Measurements from ENCODE around the gene WFDC1. TPM values are rescaled to one million over a fixed set of nuclear protein-coding genes. Genes with fewer than 3 reads are reported as not detected.
"Not testable (repeated sequence)": the region's sequence is repeated elsewhere in the genome, so short reads cannot be mapped to it uniquely, and the experiment has no call there.

The WFDC1 gene
- total RNA-seq, 2 experiments from 2014 or later = not detected

DNA sequence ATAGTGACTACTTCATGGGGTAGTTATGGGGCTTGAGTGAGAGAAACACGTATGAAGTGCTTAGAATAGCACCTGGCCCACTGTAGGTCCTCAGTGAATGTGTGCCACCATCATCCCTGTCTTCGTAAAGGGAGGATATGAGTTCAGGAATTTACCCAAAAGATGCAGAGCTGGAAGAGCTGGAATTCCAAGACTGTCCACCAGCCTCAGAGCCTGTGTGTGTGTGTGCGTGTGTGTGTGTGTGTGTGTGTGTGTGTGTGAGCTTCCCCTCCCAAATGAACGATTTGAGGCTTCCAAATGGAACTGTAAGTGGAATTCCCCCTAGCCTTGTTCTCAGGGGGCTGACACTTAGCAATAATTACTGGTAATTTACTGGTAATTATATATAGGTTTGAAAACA lies 27.3 kb downstream of the WFDC1 start:
- ChIA-PET CTCF (no interaction called here), POLR2A (no interaction called here)

DNA sequence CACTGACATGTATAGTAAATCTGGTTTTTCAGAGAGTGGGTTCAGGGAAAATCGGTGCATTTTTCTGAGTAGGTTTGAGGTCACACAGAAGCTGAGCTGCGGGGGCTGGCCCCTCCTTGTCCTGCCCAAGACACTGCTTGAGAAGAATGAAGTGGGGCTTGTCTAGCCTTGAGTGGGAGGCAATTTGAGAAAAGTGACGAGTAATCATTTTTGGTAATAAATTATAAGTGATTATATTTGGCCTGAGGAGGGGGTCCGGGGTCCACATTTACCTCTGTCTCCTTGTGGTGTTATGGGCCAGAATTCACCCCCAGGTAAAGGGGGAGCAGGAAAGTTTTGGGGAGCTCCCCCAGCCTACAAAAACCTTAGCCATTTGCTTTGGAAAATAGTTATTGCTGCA lies 28.1 kb downstream of the WFDC1 start:
- ChIA-PET CTCF (no interaction called here), POLR2A (no interaction called here)

DNA sequence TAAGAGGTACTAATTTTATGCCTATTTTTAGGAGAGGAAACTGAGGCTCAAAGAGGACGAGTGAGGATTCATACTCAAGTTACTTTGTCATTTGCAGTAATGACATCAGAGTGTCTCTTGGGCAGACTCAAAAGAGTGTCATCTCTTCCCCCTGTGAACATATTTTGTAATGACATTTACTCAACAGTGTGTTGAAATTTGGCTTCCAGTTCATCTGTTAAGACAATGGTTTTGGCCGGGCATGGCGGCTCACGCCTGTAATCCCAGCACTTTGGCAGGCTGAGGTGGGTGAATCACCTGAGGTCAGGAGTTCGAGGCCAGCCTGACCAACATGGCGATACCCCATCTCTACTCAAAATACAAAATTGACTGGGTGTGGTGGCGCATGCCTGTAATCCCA lies 28.9 kb downstream of the WFDC1 start:
- ChIA-PET POLR2A (no interaction called here), CTCF (no interaction called here)

DNA sequence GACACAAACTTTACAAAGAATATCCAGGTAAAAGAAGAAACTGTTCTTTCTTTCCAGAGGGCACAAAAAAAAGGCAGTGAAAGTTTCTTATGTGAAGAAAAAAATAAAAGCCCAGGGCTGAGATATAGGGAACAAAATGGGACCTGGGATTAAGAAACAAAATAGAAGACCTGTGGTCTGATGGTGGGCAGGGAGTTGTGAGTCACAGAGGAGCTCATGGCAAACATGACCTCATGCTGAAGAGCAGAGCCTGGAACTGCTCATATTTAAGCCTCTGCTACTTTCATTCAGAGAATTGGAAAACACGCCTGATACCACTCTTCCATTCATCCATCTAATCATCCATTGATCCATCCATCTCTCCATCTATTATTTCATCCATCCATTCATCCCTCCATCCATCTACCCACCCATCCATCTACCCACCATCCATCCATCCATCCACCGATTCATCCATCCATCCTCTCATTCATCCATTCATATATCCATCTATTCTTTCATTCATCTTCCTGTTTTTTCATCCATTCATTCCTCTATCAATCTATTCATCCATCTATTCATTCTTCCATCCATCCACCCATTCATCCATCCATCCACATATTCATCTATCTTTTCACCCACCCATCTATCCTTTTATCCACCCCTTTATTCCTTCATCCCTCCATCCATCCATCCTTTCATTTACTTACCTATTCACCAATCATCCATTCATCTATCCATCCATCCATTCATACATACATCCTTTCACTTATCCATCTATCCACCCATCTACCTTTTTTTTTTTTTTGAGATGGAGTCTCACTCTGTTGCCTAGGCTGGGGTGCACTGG lies 30.0 kb downstream of the WFDC1 start:
- ChIA-PET POLR2A (no interaction called here), CTCF (no interaction called here)

DNA sequence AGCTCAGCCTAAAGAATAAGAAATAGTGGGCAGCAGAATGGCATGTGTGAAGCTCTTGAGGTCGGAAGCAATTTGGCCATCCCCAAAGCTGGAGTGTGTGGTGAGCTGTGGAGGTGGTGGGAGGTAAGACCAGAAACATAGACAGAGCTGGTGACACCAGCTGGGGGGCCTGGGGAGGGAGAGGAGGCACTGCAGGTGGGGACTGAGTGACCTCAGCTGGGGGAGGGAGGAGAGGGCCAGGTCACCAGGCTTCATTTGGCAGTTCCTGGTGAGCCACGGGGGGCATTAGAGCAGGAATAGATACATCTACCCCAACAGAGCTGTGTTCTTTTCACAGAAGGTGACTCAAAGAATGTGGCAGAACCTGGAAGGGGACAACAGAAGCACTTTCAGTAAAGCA lies 31.9 kb downstream of the WFDC1 start:
- ChIA-PET CTCF (interaction anchor here (0.6 kb wide), 1 partner anchor 1216 kb away, joined by 3 read pairs; no protein-coding TSS in a partner anchor), POLR2A (no interaction called here)

DNA sequence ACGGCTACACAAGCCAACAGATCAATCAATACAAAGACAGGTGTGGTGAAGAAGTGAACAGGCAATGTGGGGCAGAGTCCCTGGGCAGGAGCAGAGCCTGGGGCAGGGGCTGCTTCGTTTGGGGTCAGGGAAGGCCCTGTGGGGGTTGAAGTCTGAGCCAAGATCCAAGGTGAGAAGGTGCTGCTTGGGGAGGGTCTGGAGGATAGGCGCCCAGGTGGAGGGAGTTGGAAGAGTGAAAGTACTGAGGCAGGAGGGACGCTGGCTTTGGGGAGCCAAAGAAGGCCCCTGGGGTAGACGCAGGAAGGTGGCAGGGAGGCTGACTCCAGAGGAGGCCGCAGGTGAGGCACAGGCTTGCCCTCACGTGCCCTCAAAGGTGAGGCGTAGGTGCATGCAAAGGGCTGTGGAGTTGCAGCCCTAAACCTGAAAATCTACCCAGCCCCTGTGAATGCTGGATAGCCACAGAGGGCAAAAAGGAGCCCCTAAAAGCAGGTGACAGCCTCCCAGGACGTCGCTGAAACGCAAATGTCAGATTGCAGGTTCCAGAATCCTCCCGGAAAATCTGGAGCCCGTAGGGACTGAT lies 33.3 kb downstream of the WFDC1 start:
- ChIA-PET CTCF (no interaction called here), POLR2A (no interaction called here)

DNA sequence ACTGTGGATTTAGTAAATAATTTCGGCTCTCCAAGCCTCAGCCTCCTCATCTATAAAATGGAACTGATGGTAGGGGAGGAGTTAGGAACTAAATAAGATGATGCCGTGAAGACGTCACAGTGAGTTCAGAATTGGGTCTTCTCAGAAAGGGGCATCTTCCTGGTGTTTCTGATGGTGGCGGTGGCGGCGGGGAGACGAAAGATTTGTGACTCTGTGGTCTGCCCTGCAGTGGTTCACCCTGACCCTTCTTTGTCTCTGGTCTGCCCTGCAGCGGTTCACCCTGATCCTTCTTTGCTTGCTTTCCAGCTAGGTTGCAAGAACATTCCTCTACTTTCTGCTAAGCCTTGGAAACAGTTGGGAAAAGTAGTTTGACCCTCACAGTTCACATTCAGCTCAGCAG lies 34.3 kb downstream of the WFDC1 start:
- POLR2A ChIA-PET = no interaction called here
- CTCF ChIA-PET = no interaction called here

DNA sequence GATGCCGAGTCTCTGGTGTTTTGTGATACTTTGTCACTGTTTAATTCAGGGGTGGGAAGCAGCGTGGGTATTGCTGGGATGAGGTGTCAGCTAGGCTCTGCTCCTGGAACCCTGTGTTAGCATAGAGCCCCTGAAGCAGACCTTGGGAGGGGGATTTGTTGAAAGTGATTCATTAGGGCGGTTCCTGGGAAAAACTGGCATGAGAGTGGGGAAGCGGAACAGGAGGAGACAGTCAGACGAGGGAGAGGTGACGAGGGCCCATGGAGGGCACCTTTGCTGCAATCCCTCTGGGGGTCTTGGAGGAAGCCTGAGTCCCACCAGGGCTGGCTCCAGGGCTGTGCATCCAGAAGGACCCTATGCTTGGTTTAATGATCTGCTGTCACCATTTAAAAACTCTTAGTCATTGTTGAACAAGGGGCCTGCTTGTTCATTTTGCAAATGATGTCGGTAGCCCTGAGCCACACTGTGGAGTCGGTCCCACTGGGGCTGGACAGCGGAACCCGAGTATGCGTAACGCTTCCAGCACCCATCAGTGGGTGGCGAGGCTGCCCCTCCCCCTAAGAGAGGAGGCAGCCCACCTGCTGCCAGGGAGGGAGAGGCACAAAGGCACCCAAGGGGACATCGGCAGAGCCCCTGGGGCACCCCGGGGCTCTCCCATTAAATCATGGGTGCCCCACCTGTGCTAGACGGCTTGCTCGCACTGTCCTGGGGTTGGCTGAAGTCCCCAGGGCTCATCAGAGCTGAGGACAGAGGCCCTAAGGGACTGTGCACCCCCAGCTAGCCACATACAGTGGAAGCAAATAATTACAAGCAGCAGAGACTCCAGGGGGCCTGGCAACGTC lies 35.4 kb downstream of the WFDC1 start:
- ChIA-PET CTCF (no interaction called here), POLR2A (no interaction called here)

DNA sequence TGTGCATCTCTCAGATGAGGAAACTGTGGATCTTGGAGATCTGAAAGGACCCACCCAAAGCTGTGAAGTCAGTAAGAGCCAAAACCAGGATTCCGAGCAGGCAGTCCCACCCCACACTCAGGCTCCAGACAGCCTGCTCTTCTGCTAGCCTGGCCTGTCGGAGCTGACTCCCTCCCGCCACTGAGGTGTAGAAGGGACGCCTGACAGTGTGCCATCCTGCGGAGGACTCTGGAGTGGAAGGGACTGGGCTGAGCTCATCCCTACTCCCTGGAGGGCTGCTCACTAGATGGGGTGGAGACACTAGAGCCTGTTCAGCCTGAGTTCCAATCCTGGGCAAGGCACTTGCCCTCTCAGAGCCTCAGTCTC lies 36.0 kb downstream of the WFDC1 start:
- ChIA-PET POLR2A (no interaction called here), CTCF (no interaction called here)

DNA sequence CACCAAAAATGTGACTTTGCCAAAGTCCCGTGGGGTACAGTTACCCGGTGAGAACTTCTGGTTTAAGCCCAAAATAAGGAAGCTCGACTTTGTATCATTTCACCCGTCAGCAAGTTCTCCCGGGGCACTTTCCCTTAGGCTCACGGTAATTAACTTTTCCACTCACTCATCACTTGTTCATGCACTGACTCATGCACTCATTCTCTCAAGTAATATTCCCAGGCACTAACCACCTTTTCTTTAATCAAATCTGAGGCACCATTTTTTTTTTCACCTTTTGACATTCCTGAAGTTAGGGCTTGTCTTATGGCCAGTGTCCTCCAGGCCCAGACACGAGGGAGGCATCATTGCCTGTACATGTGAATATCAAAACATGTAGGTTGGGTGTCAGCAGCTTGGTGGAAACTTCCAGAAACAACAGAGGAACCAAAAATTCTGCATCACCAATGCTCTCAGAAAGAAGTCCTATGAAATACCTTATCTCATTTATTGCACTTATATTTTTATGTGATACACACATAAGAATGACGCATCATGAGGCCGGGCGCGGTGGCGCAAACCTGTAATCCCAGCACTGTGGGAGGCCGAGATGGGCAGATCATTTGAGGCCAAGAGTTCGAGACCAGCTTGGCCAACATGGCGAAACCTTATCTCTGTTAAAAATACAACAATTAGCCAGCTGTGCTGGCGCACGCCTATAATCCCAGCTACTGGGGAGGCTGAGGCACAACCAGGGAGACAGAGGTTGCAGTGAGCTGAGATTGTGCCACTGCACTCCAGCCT lies 37.5 kb downstream of the WFDC1 start:
- POLR2A ChIA-PET = no interaction called here
- CTCF ChIA-PET = no interaction called here

DNA sequence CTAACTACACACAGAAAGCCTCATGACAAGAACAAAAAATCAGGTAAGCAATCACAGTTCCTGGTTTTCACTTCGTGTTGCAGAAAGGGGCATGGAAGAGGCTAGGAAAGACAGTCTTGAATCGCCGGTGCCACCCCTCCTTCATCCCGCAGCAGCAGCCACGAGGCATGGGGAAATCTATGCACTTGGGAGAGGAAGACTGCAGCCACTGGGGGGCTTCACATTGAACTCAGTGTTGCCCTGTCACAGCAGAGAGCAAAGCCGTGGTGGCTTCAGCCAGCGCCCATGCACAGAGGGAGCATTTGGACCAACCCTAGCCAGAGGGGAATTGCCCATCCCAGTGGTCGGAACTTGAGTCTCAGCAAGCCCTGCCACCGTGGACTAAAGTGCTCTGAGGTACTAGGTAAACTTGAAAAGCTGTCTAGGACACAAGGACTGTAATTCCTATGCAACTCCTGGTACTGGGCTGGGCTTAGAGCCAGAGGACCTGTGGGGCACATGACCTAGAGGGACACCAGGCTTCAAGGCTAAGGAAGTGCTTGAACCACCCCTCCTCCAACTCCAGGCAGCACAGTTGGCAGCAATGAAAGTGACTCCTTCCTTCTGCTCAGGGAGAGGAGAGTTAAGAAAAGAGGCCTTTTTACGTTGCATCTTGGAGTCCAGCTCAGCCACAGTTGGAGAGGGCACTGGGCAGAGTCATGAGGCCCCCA lies 38.5 kb downstream of the WFDC1 start:
- ChIA-PET POLR2A (no interaction called here), CTCF (no interaction called here)

DNA sequence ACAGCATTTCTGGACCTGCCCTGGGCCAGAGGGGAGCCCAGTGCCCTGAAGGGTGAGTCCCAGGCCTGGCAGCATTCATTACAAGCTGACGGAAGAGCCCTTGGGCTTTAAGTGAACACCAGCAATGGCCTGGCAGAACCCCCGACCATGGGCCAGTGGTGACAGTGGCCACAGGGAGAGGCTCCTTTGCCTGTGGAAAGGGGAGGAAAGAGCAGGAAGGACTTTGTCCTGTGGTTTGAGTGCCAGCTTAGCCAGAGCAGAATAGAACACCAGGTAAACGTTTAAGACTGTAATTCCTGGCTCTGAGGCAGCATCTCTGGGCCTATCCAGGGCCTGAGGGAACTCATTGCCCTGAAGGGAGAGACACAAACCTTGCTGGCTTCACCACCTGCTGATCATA lies 39.4 kb downstream of the WFDC1 start:
- POLR2A ChIA-PET = no interaction called here
- CTCF ChIA-PET = no interaction called here

DNA sequence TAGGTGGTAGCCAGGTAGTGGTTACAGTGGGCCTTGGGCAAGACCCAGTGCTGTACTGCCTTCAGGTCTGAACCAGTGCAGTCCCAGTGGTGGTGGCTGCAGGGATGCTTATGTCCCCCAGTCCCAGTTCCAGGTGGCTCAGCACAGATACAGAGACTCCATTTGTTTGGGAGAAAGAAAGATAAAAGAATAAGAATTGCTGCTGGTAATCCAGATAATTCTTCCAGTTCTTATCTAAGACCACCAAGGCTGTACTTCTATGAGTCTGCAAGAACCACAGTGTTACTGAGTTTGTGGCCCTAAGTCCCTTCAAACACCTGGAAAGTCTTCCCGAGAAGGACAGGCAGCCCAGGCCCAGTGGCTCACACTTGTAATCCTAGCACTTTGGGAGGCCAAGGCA lies 39.8 kb downstream of the WFDC1 start:
- CTCF ChIA-PET = no interaction called here

DNA sequence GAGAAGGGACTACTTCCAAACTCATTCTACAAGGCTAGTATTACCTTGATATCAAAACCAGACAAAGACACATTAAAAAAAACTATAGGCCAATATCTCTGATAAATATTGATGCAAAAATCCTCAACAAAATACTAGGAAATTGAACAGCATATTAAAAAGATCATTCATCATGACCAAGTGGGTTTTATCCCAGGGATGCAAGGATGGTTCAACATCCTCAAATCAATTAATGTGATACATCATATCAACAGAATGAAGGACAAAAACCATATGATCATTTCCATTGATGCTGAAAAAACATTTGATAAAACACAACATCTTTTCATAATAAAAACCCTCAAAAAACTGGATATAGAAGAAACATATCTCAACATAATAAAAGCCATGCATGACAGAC lies 42.6 kb downstream of the WFDC1 start:
- POLR2A ChIA-PET, CTCF ChIA-PET: not testable (repeated sequence)

More for the DNA sequence above, 39.8 kb downstream of the WFDC1 start:
- POLR2A ChIA-PET = no interaction called here

DNA sequence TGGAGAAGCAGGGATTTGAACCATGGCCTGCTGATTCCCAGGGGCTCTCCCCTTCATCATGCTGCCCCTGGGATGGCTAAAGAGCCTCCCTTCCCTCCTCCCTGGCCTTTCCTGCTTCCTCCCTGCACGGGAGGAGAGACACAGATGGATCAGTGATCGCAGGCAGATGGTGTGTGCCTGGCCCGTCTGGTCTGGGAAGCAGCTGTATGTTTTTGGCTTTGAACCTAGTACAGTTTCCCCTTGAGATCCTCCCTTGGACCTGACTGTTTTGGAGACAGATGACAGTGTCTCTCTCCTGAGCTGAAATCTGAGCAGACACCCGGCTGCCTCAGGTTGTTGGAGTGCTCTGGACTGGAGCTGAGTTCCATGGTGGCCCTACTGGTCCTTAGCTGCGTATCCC lies 44.6 kb downstream of the WFDC1 start:
- POLR2A ChIA-PET = no interaction called here
- CTCF ChIA-PET = no interaction called here

DNA sequence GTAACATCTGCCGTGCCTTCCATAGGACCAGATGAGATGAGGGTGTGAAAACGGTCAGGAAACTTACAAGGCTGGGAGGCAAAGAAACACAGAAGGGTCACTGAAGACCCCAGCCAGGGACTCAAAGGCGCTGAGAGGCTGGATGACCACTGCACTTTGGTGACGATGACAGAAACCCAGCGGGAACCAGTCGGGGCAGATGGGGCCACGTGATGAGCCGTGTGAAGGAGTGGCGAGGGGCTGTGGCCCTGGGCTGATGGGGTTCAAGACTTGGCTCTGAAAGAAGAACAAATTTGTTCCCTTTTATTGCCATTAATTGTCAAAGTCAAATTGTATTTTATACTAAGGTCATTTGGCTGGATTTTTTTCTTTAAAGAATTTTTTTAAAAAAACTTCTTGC lies 45.1 kb downstream of the WFDC1 start:
- POLR2A ChIA-PET = no interaction called here
- CTCF ChIA-PET = no interaction called here

DNA sequence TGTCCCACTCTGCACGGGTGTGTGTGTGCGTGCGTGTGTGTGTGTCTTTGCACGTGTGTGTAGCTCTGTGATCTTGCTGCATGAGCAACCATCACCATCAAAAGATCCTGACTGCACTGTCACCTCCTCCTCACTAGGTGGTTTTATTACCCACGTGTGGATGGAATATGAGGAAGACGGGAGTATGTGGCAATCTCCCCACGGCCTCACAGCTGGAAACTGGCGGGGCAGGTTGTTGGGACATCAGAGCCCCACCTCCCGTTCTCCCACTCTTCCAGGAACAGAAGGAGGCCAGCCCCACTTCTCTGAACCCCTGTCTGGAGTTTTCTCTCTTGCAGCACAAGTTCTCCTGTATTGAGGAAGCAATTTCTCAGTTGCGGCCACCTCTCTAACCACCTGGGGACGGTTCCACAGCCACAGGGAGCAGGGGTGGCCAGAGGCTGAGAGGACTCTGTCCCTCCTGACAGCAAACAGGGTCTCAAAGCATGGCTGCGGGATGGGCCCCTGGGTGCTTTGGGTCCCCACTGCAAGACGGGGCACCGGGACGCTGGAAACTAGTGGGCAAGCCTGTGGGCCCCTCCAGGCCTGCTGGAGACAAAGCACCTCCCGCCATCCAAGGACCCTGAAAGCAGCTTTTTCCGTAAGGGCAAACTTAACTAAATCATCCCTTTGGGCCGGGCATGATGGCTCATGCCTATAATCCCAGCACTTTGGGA lies 45.8 kb downstream of the WFDC1 start:
- POLR2A ChIA-PET = no interaction called here

DNA sequence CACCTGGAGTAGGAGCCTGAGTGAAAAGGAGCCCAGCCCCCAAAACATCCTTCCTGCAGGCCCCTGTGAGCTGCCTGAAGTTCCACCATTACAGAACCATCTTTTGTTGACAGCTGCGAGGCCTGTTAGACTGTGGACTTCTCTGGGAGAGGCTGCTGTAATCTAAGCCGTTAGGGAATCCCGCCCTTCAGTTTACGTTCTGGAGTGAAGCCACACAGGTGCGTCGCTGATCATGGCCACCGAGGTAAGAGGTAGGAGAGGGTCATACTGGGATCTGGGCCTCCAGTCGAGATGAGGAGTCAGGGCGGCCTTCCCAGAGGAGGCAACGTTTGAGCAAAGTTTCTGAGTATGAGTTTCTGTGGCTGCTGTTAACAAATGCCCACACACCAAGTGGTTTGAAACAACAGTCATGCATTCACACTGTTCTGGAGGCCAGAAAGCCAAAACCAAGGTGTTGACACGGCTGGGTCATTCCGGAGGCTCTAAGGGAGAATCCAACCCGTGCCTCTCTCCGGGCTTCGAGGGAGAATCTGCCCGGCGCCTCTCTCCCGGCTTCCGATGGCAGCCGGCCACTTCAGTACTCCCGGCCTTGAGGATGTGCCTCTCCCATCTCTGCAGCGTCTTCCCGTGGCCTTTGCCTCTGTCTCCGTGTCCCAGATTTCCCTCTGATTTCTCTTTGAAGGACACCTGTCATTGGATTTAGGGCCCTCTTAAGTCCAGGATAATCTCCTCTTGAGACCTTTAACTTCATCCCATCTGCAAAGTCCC lies 47.0 kb downstream of the WFDC1 start:
- ChIA-PET POLR2A (no interaction called here), CTCF (no interaction called here)

More for the DNA sequence above, 45.8 kb downstream of the WFDC1 start:
- CTCF ChIA-PET = no interaction called here

DNA sequence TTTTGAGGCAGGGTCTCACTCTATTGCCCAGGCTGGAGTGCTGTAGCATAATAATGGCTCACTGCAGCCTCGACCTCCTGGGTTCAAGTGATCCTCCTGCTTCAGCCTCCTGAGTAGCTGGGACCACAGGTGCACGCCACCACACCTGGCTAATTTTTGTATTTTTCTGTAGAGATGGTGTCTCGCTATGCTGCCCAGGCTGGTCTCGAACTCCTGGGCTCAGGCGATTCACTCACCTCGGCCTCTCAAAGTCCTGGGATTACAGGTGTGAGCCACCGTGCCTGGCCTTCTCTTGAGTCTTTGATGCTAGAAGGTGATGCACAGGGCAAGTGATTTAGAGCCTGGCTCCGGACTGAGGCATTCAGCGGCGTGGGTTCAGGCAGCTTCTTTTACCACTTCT lies 49.1 kb downstream of the WFDC1 start:
- CTCF ChIA-PET, POLR2A ChIA-PET: not testable (repeated sequence)
